ENCODE data around the gene LAMA2.

Gene LAMA2

DNA sequence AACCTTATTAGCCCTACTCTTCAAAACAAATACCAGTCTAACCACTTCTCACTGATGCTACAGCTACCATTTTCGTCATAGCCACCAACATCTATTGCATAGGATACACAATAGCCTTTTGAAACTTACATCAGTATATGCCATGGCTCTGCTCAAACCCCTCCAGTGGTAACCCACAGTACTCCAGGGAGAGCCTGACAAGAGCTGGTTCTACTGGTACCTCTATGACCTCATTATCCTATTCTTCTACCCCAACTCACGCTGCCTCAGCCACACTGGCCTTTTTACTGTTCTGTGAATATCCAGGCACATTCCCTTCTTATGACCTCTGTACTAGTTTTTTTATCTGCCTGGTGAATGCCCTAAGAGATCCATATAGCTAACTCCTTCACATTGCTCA, 669.5 kb downstream of the LAMA2 start:
- DNase-seq: no peak

DNA sequence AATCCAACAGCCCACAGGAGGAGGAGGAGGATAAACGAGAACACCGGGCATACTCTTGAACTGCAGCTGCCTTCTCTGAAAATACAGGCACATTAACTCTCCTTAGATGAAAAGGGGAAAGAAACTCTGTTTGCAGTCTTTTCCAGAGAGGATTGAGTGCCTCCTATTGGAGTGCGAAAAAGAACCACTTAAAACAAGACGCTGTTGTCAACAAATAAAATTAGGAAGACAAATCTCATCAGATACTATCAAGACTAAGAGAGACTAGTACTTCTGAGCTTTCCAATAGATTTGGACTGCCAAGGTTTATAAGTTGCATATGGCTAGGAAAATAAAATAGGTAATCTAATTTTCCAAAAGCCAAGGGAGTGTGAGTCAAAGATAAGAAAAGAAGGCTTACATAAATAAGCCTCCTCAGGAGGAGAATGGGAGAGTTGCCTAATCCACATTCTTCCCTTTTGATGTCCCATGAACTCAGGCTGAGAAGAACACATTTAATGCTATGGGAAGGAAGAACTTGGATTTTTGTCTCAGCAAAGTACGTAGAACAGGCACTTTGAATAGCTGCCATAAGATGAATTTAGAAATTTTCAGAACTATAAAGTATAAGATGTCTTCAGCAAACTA, 672.4 kb downstream of the LAMA2 start:
- DNase-seq: no peak

DNA sequence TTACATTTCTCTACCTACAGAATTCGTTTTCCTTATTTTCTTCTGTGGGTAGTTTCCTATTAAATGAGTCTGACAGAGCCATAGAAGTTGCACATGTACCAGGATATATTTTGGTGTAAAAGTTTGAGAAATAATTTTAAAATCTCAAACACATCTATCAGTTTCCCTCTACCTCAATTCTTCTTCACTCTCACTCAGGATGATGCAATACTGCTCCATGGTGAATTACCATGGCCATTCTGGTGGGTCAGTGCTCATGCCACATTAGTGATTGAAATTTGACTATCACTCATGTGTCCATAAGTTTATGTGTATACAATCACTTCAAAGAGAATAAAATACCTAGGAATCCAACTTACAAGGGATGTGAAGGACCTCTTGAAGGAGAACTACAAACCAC, 675.3 kb downstream of the LAMA2 start:
- DNase-seq: no peak

DNA sequence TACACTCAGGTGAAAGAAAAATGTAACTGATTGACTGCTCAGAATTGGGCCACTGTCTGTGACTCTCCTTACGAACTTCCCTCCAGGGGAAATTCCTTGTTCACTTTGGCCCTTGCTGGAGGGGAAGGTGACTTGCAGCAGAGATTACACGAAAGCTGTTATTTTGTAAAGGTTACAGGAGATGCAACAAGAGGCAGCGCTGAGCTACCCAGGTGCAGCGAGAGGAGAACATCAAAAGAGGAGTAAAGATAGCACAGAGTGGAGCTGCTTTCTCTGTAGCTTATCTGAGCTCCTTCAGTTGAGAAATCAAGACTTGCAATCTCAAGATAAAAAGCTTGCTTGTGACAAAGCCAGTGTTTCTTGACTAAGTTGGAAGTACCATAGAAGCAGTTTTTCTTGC, 682.4 kb downstream of the LAMA2 start:
- DNase-seq: no peak

DNA sequence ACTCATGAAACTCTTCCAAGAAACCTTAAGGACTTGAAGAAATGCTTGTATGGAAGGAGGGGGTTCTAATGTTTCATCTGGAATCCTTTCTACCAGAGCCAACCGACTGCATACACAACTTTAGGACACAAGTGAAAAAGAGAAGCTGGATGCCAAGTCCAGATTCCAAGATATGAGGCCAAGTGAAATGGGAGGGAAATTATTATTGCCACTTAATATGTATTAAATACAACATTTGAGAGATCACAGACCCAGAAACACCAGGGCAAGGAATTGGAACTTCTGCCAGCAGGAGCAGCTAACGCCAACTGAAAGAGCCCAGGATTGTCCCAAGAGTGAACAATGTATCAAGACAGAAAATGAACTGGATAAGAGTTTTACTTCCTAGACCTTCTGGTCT, 682.9 kb downstream of the LAMA2 start:
- DNase-seq: no peak

Data from activated effector memory CD4-positive, alpha-beta T cell treated with anti-CD3 and anti-CD28 coated beads, Interleukin-2, amount 50 U/mL, for 16 hours (primary cell).